Large intestine (tissue), 3 donors: ENCODE data around the gene MTR. TPM values are rescaled to one million over a fixed set of nuclear protein-coding genes. Genes with fewer than 3 reads are reported as not detected.

Source experiments
- DNase-seq, 2 donors: peaks; one replicate each; pipeline versions ENCODE4 v3.0.0 to v3.0.0-alpha.2; 2013
- H3K27ac ChIP-seq: one replicate; pipeline ENCODE4 v1.5.1; 2013; ENCODE audit warnings: low read length
- H3K27me3 ChIP-seq: 2 replicates; pipeline ENCODE4 v1.6.1; 2013; ENCODE audit warnings: low read length; ENCODE audit not compliant: control insufficient read depth, insufficient read depth
- H3K36me3 ChIP-seq: 2 replicates; pipeline ENCODE4 v1.6.1; 2013; ENCODE audit warnings: low read length; ENCODE audit not compliant: control insufficient read depth, insufficient read depth
- H3K4me1 ChIP-seq: one replicate; pipeline ENCODE4 v1.6.1; 2013; ENCODE audit warnings: low read length; ENCODE audit not compliant: control insufficient read depth, insufficient read depth
- H3K4me3 ChIP-seq: one replicate; pipeline ENCODE4 v1.5.1; 2013; ENCODE audit warnings: low read length
- H3K9me3 ChIP-seq: one replicate; pipeline ENCODE4 v1.6.1; 2013; ENCODE audit warnings: mild to moderate bottlenecking, low read depth, low read length, moderate library complexity; ENCODE audit not compliant: control insufficient read depth
- WGBS: methylation state at CpG from one replicate; pipeline ENCODE4 v1.1.5; 2013; ENCODE audit warnings: low lambda C conversion rate; ENCODE audit not compliant: insufficient coverage; 5-methylcytosine and 5-hydroxymethylcytosine counted together
- polyA plus RNA-seq: library from polyadenylated mRNA; unstranded; fragments of 120-200 nt; gene quantifications from one replicate; pipeline ENCODE4 v1.2.1, GENCODE V29; 2013

Gene MTR
- polyA plus RNA-seq, 1 donor, result 20.2 TPM

DNA sequence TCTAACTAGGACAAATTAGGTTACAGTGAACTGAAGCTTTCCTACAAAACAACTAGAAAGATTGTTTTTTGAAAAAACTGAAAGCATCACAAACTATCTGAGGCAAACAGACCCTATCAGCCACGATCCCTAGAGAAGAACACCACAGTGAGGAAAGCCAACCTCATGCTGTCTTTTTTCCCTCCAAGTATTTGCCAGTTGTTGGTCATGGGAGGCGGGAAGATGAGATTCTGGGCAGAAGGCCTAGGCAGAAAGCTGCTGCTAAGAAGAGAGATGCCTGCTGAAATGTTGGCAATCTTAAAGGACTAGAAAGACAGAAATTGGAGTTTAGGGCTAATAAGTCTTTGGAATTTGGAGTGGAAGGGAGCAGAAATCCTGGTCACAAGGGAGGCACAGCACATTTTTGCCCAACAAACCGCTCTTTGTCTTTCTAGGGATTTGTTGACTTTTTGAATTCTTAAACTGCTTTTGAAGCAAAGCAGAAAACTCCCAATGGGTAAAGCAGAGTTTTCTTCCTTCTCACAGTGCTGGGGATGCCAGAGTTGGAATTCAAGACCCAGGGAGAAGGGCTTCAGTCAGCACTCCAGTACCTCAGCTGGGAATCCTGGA is 125.3 kb downstream of the MTR start:
- peaks cover 4% of the 10 kb centered on the region for H3K9me3 ChIP-seq
- 100% methylated on average over 1 of the region's 3 CpGs for WGBS

DNA sequence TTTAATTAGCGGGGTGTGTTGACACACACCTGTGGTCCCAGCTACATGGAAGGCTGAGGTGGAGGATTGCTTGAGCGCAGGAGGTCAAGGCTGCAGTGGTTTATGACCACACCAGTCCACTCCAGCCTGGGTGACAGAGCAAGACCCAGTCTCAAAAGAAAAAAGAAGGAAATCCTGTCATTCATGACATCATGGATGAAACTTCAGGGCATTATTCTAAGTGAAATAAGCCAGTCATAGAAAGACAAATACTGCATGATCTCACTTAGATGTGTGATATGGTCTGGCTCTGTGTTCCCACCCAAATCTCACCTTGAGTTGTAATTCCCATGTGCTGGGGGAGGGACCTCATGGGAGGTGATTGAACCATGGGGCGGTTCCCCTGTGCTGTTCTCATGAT is 126.5 kb downstream of the MTR start:
- H3K9me3 ChIP-seq, result peaks cover 4% of the 10 kb centered on the region
- H3K36me3 ChIP-seq, result no peaks in the 10 kb centered on the region
- no peak overlapping the region for H3K4me3 ChIP-seq
- H3K4me1 ChIP-seq, result no peaks in the 10 kb centered on the region
- H3K27me3 ChIP-seq, result no peaks in the 10 kb centered on the region
- H3K27ac ChIP-seq, result no peak overlapping the region
- DNase-seq, result no peak
- 92% methylated on average over 2 of the region's 3 CpGs for WGBS

More for the DNA sequence above, 125.3 kb downstream of the MTR start:
- no peak overlapping the region for H3K4me3 ChIP-seq
- H3K27ac ChIP-seq, result no peak overlapping the region
- no peaks in the 10 kb centered on the region for H3K4me1 ChIP-seq
- no peak for DNase-seq
- H3K36me3 ChIP-seq, result no peaks in the 10 kb centered on the region
- H3K27me3 ChIP-seq, result no peaks in the 10 kb centered on the region

DNA sequence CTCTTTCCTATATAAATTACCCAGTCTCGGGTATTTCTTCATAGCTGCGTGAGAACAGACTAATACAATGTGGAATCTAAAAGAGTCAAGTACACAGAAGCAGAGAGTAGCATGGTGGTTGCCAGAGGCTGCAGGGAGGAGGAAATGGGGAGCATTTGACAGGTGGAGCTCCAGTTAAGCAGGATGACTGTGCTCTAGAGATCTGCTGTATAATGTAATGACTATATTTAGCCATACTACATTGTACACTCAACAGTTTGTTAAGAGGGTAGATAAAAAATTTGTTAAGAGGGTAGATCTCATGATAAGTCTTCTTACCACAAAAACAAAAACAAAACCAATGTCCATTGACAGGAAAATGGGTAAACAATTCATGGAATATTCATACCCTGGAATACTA is 127.1 kb downstream of the MTR start:
- DNase-seq, result no peak
- Histone ChIP-seq H3K4me1 (no peaks in the 10 kb centered on the region), H3K27ac (no peak overlapping the region), H3K4me3 (no peak overlapping the region), H3K9me3 (peaks cover 4% of the 10 kb centered on the region), H3K36me3 (no peaks in the 10 kb centered on the region), H3K27me3 (no peaks in the 10 kb centered on the region)
- WGBS, result no CpG with 5 or more reads among the region's 2 CpGs

GRCh38 chr1:236925386-236925785 is 130.3 kb downstream of the MTR start:
- Histone ChIP-seq H3K27ac (no peak overlapping the region), H3K9me3 (no peaks in the 10 kb centered on the region), H3K27me3 (no peaks in the 10 kb centered on the region), H3K4me3 (no peak overlapping the region), H3K36me3 (no peaks in the 10 kb centered on the region), H3K4me1 (no peaks in the 10 kb centered on the region)
- no peak for DNase-seq
- 80% methylated on average over 1 of the region's 4 CpGs for WGBS

DNA sequence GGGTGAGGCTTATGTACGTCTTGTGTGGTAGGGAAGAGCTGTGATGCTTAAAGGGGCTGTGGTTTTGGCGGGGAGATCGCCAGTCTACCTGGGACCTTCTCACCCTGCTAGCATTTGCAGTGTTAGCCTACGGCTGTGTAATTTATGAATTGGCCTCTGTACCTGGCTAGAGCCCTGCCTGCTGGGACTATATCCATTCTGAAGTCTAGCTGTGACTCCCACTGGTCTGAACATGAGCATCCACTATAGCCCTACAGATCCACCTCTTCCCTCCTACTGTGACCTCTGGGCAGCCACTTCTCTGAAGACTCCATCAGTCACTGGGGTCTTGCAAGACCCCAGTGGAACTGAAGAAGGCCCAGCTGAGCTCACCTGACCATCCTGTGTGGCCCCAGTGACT is 135.4 kb downstream of the MTR start:
- no peak overlapping the region for H3K27ac ChIP-seq
- H3K36me3 ChIP-seq, result no peaks in the 10 kb centered on the region
- no peaks in the 10 kb centered on the region for H3K9me3 ChIP-seq
- no peaks in the 10 kb centered on the region for H3K4me1 ChIP-seq
- WGBS, result no CpG with 5 or more reads among the region's 4 CpGs
- DNase-seq, result no peak
- H3K27me3 ChIP-seq, result no peaks in the 10 kb centered on the region
- no peak overlapping the region for H3K4me3 ChIP-seq

DNA sequence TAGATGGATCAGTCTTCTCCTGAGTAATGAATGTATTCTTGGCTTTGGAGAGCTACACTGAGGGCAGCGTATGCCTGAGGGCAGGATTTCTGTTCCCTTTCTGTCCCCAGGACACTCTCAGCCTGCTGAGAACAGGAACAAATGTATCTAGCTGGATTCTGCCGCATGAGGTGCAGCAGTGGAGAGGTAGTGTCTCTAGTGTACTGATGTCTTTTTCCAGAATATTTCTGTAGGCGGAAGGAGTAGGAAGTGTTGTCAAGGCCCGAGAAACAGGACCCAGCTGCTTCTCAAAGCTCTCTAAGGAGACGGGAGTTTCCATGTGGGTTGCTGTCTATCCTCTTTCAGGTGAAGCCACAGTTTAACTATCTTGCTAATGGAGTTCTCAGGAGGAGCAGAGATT is 143.7 kb downstream of the MTR start:
- Histone ChIP-seq H3K36me3 (no peaks in the 10 kb centered on the region), H3K4me3 (no peak overlapping the region), H3K9me3 (no peaks in the 10 kb centered on the region), H3K4me1 (no peaks in the 10 kb centered on the region), H3K27me3 (no peaks in the 10 kb centered on the region), H3K27ac (no peak overlapping the region)
- no CpG with 5 or more reads among the region's 5 CpGs for WGBS
- no peak for DNase-seq

GRCh38 chr1:236942431-236942830 is 147.3 kb downstream of the MTR start:
- H3K9me3 ChIP-seq, result no peaks in the 10 kb centered on the region
- no peak overlapping the region for H3K27ac ChIP-seq
- H3K27me3 ChIP-seq, result no peaks in the 10 kb centered on the region
- DNase-seq, result no peak
- no peak overlapping the region for H3K4me3 ChIP-seq
- H3K4me1 ChIP-seq, result no peaks in the 10 kb centered on the region
- H3K36me3 ChIP-seq, result no peaks in the 10 kb centered on the region

DNA sequence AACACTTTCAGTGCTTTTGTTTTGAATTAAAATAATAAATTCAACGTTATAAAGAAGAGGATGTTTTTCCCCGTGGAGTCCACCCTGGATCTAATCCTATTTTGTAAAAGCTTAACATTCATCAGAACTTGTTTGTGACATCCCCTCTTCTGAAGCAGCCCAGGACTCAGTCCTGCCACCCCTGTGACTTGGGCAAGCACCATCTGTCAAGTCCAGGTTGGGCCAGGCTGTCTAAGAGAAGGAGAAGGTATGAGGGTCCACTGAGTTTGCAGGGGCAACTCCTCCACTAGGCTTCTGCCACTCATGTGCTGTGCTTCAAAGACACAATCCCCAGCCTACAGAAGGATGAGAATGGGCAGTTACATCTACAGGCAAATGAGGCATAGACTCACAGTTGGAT is 149.5 kb downstream of the MTR start:
- DNase-seq, result no peak
- Histone ChIP-seq H3K4me3 (no peak overlapping the region), H3K4me1 (no peaks in the 10 kb centered on the region), H3K36me3 (no peaks in the 10 kb centered on the region), H3K27me3 (no peaks in the 10 kb centered on the region), H3K27ac (no peak overlapping the region), H3K9me3 (no peaks in the 10 kb centered on the region)
- WGBS, result no CpG with 5 or more reads among the region's 2 CpGs

DNA sequence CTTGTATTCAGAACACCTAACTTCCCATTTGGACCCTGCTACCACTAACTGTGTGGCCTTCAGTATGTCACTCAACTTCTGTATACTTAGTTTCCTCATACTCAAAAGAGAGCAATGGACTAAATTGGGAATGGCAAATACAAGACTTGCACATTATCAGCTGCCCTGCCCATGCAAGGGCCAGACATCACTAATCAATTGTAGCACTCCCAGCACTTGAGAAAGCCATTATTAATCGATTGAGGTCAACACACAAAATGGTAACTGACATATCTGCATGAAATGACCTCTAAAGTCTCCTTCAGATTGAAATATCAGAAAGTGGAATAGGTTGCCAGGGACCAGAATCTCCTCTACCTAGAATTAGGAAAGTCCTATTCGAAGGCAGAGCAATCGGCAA is 149.9 kb downstream of the MTR start:
- no peak overlapping the region for H3K27ac ChIP-seq
- no peak overlapping the region for H3K4me3 ChIP-seq
- 90% methylated on average over 2 of the region's 3 CpGs for WGBS
- no peaks in the 10 kb centered on the region for H3K27me3 ChIP-seq
- no peaks in the 10 kb centered on the region for H3K4me1 ChIP-seq
- H3K36me3 ChIP-seq, result no peaks in the 10 kb centered on the region
- DNase-seq, result no peak
- H3K9me3 ChIP-seq, result no peaks in the 10 kb centered on the region

- DNase-seq, result no peak
- Histone ChIP-seq H3K27me3 (no peaks in the 10 kb centered on the region), H3K4me1 (no peaks in the 10 kb centered on the region), H3K27ac (no peak overlapping the region), H3K36me3 (no peaks in the 10 kb centered on the region), H3K9me3 (no peaks in the 10 kb centered on the region), H3K4me3 (no peak overlapping the region)
- WGBS, result 100% methylated on average over 1 of the region's 8 CpGs
Measured at GRCh38 chr1:236947794-236948193, 152.7 kb downstream of the MTR start.

DNA sequence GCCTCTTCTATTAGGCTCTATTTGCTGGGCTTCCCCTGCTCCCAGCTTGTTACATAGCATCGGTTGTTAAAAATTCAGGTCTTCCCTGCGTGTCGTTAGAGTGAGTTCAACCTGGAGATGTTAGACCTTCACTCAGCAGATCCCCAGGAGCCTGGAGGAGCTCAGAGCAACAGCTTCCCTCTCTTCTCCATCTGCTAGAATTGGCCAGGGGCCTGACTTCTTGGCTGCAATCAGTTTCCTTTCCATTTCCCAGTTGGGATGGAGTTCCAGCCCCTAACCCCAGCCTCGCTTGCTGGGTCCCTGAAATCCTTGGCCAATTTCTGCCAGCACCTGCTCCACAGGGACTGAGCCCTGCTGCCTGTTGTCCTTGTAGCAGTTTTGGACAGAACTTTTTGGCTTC is 153.3 kb downstream of the MTR start:
- no peaks in the 10 kb centered on the region for H3K27me3 ChIP-seq
- H3K4me3 ChIP-seq, result no peak overlapping the region

More for the DNA sequence above, 153.3 kb downstream of the MTR start:
- H3K4me1 ChIP-seq, result no peaks in the 10 kb centered on the region
- DNase-seq, result no peak
- no peak overlapping the region for H3K27ac ChIP-seq
- no peaks in the 10 kb centered on the region for H3K9me3 ChIP-seq
- WGBS, result no CpG with 5 or more reads among the region's 4 CpGs
- H3K36me3 ChIP-seq, result no peaks in the 10 kb centered on the region
